Rectal smooth muscle tissue (tissue), 1 donor: ENCODE results near the gene NTNG2.

ENCODE experiments used
- H3K27ac ChIP-seq: one replicate; pipeline ENCODE4 v1.7.0; 2013; ENCODE audit warnings: low read depth, low read length, inconsistent platforms
- H3K27me3 ChIP-seq: one replicate; pipeline ENCODE4 v1.7.0; 2013; ENCODE audit warnings: low read length; ENCODE audit not compliant: control insufficient read depth, insufficient read depth
- H3K36me3 ChIP-seq: one replicate; pipeline ENCODE4 v1.7.0; 2013; ENCODE audit warnings: low read length; ENCODE audit not compliant: control insufficient read depth, insufficient read depth
- H3K4me1 ChIP-seq: one replicate; pipeline ENCODE4 v1.7.0; 2013; ENCODE audit warnings: low read length; ENCODE audit not compliant: control insufficient read depth, insufficient read depth
- H3K4me3 ChIP-seq: one replicate; pipeline ENCODE4 v1.7.0; 2013; ENCODE audit warnings: low read length
- H3K9ac ChIP-seq: one replicate; pipeline ENCODE4 v1.7.0; 2013; ENCODE audit warnings: low read length

Gene NTNG2

DNA sequence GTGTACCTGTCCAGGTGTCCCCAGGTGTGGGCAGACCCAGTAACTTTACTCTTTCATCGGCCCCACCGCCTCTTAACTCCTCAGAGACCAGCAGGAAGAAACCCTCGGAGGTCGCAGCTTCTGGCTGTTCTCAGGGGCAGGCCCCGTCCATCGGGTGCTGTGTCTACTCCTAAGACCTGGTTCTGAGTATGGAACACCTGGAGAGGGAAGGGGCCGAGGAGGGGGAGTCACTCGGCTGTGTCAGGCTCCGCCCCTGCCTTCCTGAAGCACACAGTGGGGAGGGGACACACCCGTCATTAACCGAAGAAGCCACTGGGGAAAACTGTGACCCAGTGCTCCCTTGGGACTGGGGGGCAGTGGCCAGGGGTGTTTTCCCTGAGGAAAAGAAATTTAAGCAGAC is 22.3 kb downstream of the NTNG2 start:
- Histone ChIP-seq H3K36me3 (no peaks in the 10 kb centered on the region), H3K27me3 (peaks cover 14% of the 10 kb centered on the region), H3K4me3 (no peak overlapping the region), H3K4me1 (no peaks in the 10 kb centered on the region), H3K9ac (no peak overlapping the region), H3K27ac (no peak overlapping the region)

DNA sequence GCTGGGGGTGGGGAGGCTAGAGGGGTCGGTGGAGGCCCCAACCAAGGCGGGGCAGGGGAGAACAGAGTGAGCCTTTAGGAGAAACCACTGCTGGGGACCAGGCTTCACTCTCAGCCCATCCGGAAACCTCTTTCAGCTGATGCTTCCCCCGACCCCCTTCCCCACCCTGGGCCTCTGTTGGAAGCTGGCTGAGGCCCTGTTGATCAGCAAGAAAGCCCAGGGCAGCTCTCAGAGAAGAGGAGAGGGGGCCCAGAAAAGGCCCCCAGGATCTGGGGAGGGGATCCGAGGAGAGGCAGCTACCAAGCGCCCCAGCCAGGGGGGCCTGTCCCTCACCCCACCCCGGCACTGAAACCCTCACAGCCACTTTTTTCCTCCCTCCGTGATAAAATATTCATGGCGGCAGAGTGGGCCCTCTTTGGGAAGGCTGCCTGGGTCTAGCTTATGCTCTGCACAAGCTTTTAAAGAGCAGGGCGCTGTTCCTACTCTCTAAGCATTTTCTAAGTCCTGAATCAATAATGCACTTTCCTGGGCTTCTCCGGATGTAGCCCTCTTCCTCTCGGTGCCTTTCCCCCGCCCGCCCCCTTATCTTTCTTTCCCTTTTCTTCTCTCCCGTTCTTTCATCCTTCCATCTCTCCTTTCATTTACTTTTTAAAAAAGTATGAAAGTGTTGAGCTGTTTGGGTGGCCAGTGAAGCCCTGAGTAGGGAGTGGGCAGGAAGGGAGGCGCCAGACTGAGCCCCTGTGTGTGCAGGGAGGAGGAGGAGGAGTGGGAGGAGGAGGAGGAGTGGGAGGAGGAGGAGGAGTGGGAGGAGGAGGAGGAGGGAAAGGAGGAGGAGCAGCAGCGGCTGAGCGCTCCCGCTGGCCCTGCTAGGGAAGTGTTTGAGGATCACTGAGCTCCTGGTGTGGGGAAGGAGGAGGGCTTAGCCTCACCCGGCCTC is 23.5 kb downstream of the NTNG2 start:
- H3K36me3 ChIP-seq: no peaks in the 10 kb centered on the region
- no peak overlapping the region for H3K27ac ChIP-seq
- peaks cover 14% of the 10 kb centered on the region for H3K27me3 ChIP-seq
- H3K9ac ChIP-seq: no peak overlapping the region
- H3K4me3 ChIP-seq: no peak overlapping the region
- no peaks in the 10 kb centered on the region for H3K4me1 ChIP-seq

DNA sequence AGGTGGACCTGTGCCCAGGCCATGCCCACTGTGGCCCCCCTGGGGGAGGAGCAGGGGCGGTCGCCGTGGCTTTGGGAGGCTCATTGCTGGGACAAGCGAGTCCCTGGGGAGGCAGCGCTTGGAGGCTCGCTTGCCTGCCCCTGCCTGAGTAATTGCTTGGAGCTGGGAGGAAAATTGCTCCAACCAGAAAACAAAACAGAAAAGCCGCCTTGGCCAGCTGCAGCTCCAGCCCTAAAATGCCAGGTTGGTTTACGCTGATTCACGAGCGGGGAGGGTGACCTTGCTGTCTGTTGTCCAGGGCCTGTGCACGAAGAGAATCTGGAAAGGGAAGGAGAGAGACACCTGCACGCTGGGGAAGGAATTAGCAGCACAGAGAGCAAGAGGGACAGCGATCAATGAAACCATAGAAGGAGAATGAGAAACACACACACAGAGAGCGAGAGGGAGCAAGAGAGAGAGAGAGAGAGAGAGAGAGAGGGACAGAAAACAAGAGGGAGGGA is 25.3 kb downstream of the NTNG2 start:
- no peaks in the 10 kb centered on the region for H3K36me3 ChIP-seq
- H3K27ac ChIP-seq: no peak overlapping the region
- no peaks in the 10 kb centered on the region for H3K4me1 ChIP-seq
- no peak overlapping the region for H3K4me3 ChIP-seq
- peaks cover 14% of the 10 kb centered on the region for H3K27me3 ChIP-seq
- no peak overlapping the region for H3K9ac ChIP-seq

DNA sequence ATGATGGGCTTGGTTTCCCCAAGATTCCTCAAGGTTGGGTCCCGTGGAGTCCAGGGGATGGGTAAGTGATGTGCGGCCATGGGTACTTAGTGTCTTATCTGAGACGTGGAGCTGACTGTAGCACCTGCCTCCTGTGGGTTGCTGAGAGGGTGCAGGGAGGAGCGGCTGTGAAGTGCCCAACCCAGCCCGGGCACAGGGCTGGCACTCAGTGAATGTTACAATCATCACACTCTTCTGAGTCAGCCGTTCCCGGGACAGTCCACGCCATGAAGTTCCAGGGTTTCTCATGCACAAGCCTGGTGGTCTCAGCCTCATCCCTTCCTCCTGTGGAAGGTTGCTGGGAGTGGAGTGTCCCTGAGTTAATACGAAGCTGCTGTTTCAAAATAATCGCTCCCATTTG is 29.1 kb downstream of the NTNG2 start:
- H3K9ac ChIP-seq: no peak overlapping the region
- H3K27ac ChIP-seq: no peak overlapping the region
- no peaks in the 10 kb centered on the region for H3K36me3 ChIP-seq
- no peaks in the 10 kb centered on the region for H3K4me1 ChIP-seq
- no peak overlapping the region for H3K4me3 ChIP-seq
- H3K27me3 ChIP-seq: peaks cover 11% of the 10 kb centered on the region

DNA sequence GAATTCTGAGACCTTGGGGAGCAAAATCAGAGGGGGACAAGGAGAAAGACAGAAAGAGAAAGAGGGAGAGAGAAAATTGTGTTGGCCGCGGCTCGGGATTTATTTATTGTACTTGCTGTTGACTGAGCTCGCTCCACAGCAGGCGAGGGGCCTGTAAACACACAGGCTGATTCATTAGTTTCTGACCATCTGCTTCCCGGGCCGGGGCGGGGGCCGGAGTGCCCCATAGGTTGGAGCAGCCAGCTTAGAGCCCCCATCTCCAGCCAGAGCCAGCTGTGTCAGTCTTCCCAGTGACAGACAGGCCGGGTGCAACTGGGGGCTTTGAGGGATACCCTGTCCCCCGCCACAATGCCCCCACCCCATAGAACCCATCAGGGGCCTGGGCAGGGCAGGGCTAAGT is 30.9 kb downstream of the NTNG2 start:
- Histone ChIP-seq H3K27me3 (peaks cover 2% of the 10 kb centered on the region), H3K4me3 (no peak overlapping the region), H3K27ac (no peak overlapping the region), H3K9ac (no peak overlapping the region), H3K4me1 (no peaks in the 10 kb centered on the region), H3K36me3 (no peaks in the 10 kb centered on the region)

DNA sequence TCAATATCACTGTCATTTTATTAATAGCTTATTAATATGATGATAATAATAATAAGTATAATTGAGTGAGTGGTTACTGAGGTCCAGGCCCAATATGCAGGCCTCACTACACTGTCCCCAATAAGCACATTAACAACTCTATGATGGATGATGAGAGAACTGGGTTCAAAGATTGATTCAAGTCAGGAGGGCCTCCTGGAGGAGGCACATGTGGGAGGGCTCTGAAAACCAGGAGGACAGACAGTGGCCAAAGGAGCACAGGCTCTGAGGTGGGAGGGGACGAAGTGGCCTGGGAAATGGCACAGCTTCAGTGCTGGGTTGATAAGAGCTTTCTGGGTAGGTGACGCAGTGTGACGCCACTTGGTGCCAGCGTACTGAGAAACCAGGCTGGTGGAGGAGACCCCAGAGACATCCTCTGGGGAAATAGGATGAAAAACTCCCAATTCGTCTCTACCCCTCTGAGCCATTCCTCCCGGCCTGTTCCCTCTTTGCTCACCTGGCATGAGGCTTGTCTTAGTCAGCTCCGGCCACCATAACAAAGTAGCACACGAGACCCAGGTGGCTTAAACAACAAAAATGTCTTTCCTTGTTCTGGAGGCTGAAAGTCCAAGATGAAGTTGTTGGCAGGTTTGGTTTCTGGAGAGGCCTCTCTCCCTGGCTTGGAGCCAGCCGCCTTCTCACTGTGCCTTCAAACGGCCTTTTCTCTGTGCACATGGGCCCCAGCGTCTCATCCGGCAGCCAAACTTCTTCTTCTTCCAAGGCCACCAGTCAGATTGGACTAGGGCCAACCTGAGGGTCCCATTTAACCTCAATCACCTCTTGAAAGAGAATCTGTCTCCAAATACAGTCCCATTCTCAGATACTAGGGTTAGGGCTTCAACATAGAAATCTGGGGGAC is 31.6 kb downstream of the NTNG2 start:
- H3K27me3 ChIP-seq: no peaks in the 10 kb centered on the region
- no peaks in the 10 kb centered on the region for H3K36me3 ChIP-seq
- H3K9ac ChIP-seq: no peak overlapping the region
- no peak overlapping the region for H3K4me3 ChIP-seq
- no peak overlapping the region for H3K27ac ChIP-seq
- H3K4me1 ChIP-seq: no peaks in the 10 kb centered on the region

DNA sequence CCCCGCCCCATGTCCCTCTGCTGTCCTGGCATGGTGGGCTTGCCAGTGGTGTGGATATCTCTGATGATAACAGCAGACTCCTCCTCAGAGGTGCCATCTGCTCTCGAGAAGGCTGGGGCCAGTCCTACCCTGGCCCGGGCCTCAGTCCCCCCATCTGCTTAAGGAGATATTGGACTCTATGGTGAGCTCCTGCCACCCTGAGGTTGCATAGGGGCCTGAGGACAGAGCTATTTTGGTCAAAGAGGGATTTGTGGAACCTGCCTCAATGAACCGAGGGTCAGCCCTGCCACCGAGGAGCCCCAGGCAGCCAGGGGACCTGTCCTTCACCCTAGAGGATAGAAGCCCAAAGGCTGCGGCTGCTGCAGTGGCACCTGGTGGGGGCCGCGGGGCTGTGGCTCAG is 32.6 kb downstream of the NTNG2 start:
- H3K27ac ChIP-seq: no peak overlapping the region
- no peaks in the 10 kb centered on the region for H3K4me1 ChIP-seq
- H3K9ac ChIP-seq: no peak overlapping the region
- H3K27me3 ChIP-seq: no peaks in the 10 kb centered on the region
- no peak overlapping the region for H3K4me3 ChIP-seq
- H3K36me3 ChIP-seq: no peaks in the 10 kb centered on the region

DNA sequence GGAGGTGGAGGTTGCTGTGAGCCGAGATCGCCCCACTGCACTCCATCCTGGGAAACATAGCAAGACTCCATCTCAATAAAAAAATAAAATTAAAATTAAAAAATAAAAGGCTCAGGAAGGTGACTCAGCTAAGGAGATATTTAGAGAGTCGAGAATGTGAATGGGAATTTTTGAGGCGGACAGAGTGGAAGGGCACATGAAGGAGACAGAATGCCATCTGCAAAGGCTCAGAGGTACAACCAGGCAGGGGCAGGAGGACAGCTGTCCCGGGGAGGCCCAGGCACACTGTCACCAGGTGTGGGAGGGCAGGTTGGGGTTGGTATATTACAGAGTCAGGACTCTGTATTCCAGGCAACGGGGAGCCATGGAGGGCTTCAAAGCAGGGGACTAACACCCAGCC is 35.5 kb downstream of the NTNG2 start:
- Histone ChIP-seq H3K27ac (no peak overlapping the region), H3K4me3 (no peak overlapping the region), H3K36me3 (no peaks in the 10 kb centered on the region), H3K27me3 (peaks cover 3% of the 10 kb centered on the region), H3K9ac (no peak overlapping the region), H3K4me1 (no peaks in the 10 kb centered on the region)

DNA sequence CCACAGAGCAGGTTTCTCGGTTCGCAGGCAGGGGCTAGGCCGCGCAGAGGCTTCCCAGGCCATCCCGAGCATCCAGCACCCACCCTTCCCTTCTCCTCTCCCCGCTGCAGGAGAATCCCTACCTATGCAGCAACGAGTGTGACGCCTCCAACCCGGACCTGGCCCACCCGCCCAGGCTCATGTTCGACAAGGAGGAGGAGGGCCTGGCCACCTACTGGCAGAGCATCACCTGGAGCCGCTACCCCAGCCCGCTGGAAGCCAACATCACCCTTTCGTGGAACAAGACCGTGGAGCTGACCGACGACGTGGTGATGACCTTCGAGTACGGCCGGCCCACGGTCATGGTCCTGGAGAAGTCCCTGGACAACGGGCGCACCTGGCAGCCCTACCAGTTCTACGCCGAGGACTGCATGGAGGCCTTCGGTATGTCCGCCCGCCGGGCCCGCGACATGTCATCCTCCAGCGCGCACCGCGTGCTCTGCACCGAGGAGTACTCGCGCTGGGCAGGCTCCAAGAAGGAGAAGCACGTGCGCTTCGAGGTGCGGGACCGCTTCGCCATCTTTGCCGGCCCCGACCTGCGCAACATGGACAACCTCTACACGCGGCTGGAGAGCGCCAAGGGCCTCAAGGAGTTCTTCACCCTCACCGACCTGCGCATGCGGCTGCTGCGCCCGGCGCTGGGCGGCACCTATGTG is 36.1 kb downstream of the NTNG2 start:
- no peaks in the 10 kb centered on the region for H3K36me3 ChIP-seq
- no peak overlapping the region for H3K27ac ChIP-seq
- no peak overlapping the region for H3K9ac ChIP-seq
- peaks cover 3% of the 10 kb centered on the region for H3K27me3 ChIP-seq
- no peaks in the 10 kb centered on the region for H3K4me1 ChIP-seq
- no peak overlapping the region for H3K4me3 ChIP-seq

DNA sequence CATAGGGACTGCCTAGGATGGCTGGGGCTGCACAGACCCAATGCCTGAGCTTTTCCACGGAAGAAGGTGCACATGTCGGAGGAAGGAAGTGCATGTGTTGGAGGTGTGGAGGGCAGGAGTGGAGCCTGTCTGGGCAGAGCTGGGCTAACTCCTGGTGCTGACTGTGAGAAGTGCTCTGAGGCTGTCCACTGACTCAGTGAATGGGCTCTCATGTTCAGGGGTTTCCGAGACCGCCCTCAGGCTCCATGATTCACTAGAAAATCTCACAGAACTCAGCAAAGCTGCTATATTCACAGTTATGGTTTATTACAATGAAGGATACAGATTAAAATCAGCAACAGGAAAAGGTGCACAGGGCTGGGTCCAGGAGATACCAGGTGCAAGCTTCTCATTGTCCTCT is 37.2 kb downstream of the NTNG2 start:
- no peak overlapping the region for H3K4me3 ChIP-seq

DNA sequence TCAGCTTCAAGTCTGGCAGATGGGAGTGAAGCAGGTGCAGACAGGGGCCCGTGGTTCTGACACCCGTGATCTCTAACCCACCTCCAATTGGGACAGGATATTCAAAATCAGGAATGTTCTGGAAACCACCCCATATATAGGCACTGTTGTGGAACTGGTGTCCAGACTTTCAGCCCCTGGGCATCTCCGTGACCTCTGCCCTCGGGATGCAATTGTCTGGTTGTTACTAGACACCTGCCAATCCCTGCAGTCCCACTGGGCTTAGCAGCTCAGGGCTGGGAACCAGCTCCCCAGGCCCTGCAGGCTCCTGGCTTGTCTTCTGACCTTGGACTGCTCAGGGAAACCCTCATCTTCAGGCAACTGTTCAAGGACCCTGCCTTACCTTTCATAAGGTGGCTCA is 38.8 kb downstream of the NTNG2 start:
- peaks cover 3% of the 10 kb centered on the region for H3K27me3 ChIP-seq

More for the DNA sequence above, 37.2 kb downstream of the NTNG2 start:
- H3K27ac ChIP-seq: no peak overlapping the region
- no peaks in the 10 kb centered on the region for H3K36me3 ChIP-seq
- H3K4me1 ChIP-seq: no peaks in the 10 kb centered on the region
- no peak overlapping the region for H3K9ac ChIP-seq
- peaks cover 3% of the 10 kb centered on the region for H3K27me3 ChIP-seq

DNA sequence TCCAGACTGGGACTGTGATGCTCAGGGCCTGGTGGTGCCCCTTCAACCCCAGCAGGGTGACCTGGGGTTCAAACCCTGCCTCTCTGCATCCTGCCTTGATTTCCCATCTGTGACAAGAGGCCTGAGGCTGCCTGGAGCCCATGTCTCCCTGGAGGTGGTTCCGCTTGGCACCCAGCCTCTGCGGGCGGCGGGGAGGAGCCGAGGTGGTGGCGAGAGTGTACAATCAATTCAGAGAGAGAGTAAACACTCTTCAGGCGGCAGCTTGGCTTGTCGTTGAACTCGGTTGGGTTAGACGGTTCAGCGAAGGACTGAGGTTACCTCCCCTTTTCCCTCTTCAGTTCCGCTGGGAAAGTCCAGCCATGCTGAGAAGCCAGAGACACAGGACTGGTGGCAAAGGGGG is 39.3 kb downstream of the NTNG2 start:
- H3K36me3 ChIP-seq: no peaks in the 10 kb centered on the region
- H3K27ac ChIP-seq: no peak overlapping the region
- no peaks in the 10 kb centered on the region for H3K4me1 ChIP-seq
- H3K27me3 ChIP-seq: peaks cover 3% of the 10 kb centered on the region
- H3K4me3 ChIP-seq: no peak overlapping the region
- no peak overlapping the region for H3K9ac ChIP-seq

More for the DNA sequence above, 38.8 kb downstream of the NTNG2 start:
- no peak overlapping the region for H3K27ac ChIP-seq
- H3K4me1 ChIP-seq: no peaks in the 10 kb centered on the region
- H3K36me3 ChIP-seq: no peaks in the 10 kb centered on the region
- H3K4me3 ChIP-seq: no peak overlapping the region
- no peak overlapping the region for H3K9ac ChIP-seq
